Lower leg skin (tissue), 3 donors: Measurements from ENCODE around the gene C5orf46.

Experiments used
- POLR2A ChIP-seq, 2 donors: fragments of 450-650 bp; IDR thresholded peaks; one replicate each; pipeline ENCODE4 v1.6.1; 2016 to 2017; ENCODE audit warnings: antibody characterized with exemption in 2 of 2, mild to moderate bottlenecking in 1 of 2, moderate library complexity in 1 of 2
- TF ChIP-seq, protein P1 (sequence below), 3 donors: fragments of 450-650 bp; IDR thresholded peaks; one replicate each; pipeline ENCODE4 v1.5.1; 2016; ENCODE audit warnings: antibody characterized with exemption in 3 of 3, mild to moderate bottlenecking in 3 of 3, moderate library complexity in 2 of 3

DNA sequence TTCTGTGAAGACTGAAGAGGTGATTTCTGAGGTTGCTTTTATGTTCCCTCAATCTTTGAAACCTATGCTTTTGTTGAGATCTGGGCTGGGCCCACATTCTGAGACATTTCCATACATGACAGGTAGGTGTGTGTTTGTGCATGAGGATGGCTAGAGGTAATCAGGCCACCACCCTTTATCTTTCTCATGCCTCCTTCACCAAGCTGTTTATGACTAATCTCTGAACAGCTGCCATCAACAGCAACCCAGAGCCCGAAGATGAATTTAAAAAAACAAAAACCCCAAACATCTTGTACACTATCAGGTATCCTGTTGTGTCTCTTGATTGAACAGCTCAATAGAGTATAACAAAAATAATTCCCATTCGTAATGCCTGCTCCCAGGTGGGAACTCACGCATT lies 12.6 kb upstream of the C5orf46 start:
- TF ChIP-seq, protein P1, sequence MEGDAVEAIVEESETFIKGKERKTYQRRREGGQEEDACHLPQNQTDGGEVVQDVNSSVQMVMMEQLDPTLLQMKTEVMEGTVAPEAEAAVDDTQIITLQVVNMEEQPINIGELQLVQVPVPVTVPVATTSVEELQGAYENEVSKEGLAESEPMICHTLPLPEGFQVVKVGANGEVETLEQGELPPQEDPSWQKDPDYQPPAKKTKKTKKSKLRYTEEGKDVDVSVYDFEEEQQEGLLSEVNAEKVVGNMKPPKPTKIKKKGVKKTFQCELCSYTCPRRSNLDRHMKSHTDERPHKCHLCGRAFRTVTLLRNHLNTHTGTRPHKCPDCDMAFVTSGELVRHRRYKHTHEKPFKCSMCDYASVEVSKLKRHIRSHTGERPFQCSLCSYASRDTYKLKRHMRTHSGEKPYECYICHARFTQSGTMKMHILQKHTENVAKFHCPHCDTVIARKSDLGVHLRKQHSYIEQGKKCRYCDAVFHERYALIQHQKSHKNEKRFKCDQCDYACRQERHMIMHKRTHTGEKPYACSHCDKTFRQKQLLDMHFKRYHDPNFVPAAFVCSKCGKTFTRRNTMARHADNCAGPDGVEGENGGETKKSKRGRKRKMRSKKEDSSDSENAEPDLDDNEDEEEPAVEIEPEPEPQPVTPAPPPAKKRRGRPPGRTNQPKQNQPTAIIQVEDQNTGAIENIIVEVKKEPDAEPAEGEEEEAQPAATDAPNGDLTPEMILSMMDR (IDR thresholded peaks at IDR 0.05), result no peak
- no peak for TF ChIP-seq POLR2A (IDR thresholded peaks at IDR 0.05)
